Measurements from ENCODE around the gene CCDC38. TPM values are rescaled to one million over a fixed set of nuclear protein-coding genes. Genes with fewer than 3 reads are reported as not detected.
"Not testable (repeated sequence)": the region's sequence is repeated elsewhere in the genome, so short reads cannot be mapped to it uniquely, and the experiment has no call there.

The CCDC38 gene
- total RNA-seq, 4 donors from 2014 or later: not detected

GRCh38 chr12:95858451-95859343 lies 83.7 kb downstream of the CCDC38 start, which contains the start of gene SNRPF:
Gene SNRPF, plus strand, starts transcription at chr12:95858952. Its CDS starts 122 bp downstream, at chr12:95859074.
- DNase-seq (ENCODE audit: low spot score) (peak; percentile 86), ATAC-seq (ENCODE audit: low FRiP score) (peak; percentile 98)
- no peak for TF ChIP-seq CTCF (IDR thresholded peaks at IDR 0.05)

- ATAC-seq (ENCODE audit: low FRiP score) (no peak), DNase-seq (ENCODE audit: low spot score) (no peak)
- no peak for TF ChIP-seq CTCF (IDR thresholded peaks at IDR 0.05)
Observed at GRCh38 chr12:95857799-95858198, 84.6 kb downstream of the CCDC38 start.

GRCh38 chr12:95857156-95857555 lies 85.3 kb downstream of the CCDC38 start:
- ATAC-seq (ENCODE audit: low FRiP score) (no peak), DNase-seq (ENCODE audit: low spot score) (no peak)
- TF ChIP-seq CTCF (IDR thresholded peaks at IDR 0.05): no peak

GRCh38 chr12:95852133-95852532 lies 90.3 kb downstream of the CCDC38 start:
- TF ChIP-seq CTCF (IDR thresholded peaks at IDR 0.05): no peak
- no peak for ATAC-seq (ENCODE audit: low FRiP score)
- no peak for DNase-seq (ENCODE audit: low spot score)

- ATAC-seq (ENCODE audit: low FRiP score): no peak
- TF ChIP-seq CTCF (IDR thresholded peaks at IDR 0.05): no peak
- no peak for DNase-seq (ENCODE audit: low spot score)
Observed at GRCh38 chr12:95851606-95852005, 90.8 kb downstream of the CCDC38 start.

GRCh38 chr12:95848575-95849388 lies 93.6 kb downstream of the CCDC38 start:
- no peak for ATAC-seq (ENCODE audit: low FRiP score)
- no peak for TF ChIP-seq CTCF (IDR thresholded peaks at IDR 0.05)

GRCh38 chr12:95842426-95842825 lies 100.0 kb downstream of the CCDC38 start:
- DNase-seq (ENCODE audit: low spot score); ATAC-seq (ENCODE audit: low FRiP score): not testable (repeated sequence)

More at GRCh38 chr12:95848575-95849388, 93.6 kb downstream of the CCDC38 start:
- DNase-seq (ENCODE audit: low spot score): no peak

Data from omental fat pad (tissue), 4 donors.